ENCODE results near the gene DLGAP5. TPM values are rescaled to one million over a fixed set of nuclear protein-coding genes. Genes with fewer than 3 reads are reported as not detected.
A peak's percentile ranks its signal among the peaks of the same experiment; 100 is the strongest.

Gene DLGAP5
- total RNA-seq, 3 donors from 2014 or later: under 0.01 to 1.8 (median 0.15) TPM

DNA sequence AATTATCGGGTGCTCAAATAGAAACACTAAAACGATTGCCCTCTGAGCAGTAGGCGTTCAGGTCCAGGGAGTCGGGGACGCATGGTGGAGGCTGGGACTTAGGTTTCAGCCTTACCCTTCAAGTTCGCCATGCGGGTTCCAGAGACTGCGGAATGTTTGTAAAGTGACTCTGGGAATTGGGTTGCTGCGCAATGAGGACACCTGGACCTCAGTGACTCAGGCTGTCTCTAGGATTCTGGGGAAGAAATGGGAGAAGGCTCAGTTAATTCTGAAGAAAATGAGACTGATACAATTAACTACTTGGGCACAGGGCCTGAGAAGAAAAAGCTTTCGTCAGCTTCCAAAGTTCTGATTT lies 61.2 kb downstream of the DLGAP5 start:
- peaks cover 0 to 16% of the 10 kb centered on the region in 2 donors for H3K4me1 ChIP-seq
- H3K36me3 ChIP-seq: no peaks in the 10 kb centered on the region
- H3K9me3 ChIP-seq: no peaks in the 10 kb centered on the region
- no peaks in the 10 kb centered on the region for H3K27me3 ChIP-seq
- no peak for DNase-seq (ENCODE audit: low spot score in 2 of 2)
- peak overlapping the region; percentile 81 to 93 (median 93) for H3K4me3 ChIP-seq
- intact Hi-C loops (cut with DNase I; ENCODE audit: low total_unique reads): loop anchor here (5.0 kb wide), 1 partner anchor 38 kb away; no protein-coding TSS in a partner anchor
- H3K27ac ChIP-seq: peak overlapping the region; percentile 99
- TF ChIP-seq POLR2AphosphoS5 (IDR thresholded peaks at IDR 0.05): no peak
- TF ChIP-seq, protein P1, sequence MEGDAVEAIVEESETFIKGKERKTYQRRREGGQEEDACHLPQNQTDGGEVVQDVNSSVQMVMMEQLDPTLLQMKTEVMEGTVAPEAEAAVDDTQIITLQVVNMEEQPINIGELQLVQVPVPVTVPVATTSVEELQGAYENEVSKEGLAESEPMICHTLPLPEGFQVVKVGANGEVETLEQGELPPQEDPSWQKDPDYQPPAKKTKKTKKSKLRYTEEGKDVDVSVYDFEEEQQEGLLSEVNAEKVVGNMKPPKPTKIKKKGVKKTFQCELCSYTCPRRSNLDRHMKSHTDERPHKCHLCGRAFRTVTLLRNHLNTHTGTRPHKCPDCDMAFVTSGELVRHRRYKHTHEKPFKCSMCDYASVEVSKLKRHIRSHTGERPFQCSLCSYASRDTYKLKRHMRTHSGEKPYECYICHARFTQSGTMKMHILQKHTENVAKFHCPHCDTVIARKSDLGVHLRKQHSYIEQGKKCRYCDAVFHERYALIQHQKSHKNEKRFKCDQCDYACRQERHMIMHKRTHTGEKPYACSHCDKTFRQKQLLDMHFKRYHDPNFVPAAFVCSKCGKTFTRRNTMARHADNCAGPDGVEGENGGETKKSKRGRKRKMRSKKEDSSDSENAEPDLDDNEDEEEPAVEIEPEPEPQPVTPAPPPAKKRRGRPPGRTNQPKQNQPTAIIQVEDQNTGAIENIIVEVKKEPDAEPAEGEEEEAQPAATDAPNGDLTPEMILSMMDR (IDR thresholded peaks at IDR 0.05): no peak
- no peak for TF ChIP-seq POLR2A (IDR thresholded peaks at IDR 0.05)

DNA sequence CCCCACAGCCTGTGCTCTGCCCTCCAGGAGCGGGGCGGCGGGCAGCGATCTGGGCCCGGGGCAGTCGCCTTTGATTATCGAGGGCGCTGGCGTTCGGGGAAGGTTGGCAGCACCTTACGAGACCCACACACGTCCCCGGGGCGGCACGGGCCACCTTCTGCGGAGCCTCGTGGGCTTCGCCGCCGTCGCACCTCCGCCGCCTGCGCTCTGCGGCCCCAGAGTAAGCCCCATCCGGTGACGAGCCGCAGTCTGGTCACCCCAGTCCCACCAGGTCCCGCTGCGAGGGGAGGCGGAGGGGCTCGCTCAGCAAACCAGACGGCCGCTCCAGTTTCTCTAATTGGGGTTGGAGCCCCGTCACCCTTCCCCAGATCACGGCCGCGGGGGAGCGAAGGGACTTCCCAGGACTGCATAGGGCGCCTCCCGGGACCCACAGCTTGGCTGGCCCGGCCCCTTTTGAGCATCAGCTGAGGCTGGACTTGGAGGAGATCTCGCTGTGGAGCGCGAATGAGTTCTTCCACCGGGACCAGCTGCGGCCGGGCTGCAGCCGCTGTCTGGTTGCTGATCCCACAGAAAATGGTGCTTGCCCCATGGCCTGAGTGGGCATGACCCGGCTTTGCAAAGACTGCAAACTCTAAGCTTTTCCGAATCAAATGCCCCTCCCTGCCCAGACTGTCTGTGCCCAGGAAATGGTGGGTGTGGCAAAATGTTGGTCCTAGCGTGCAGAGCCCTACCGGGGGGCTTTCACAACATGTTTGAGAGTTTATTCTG lies 61.8 kb downstream of the DLGAP5 start:
- TF ChIP-seq, protein P1 (IDR thresholded peaks at IDR 0.05): no peak
- TF ChIP-seq POLR2AphosphoS5 (IDR thresholded peaks at IDR 0.05): peak; percentile 20 to 50 (median 35)
- Histone ChIP-seq H3K27ac (peak overlapping the region; percentile 99), H3K4me3 (peak overlapping the region; percentile 81 to 93 (median 93)), H3K4me1 (peaks cover 0 to 16% of the 10 kb centered on the region in 2 donors), H3K9me3 (no peaks in the 10 kb centered on the region), H3K27me3 (no peaks in the 10 kb centered on the region), H3K36me3 (no peaks in the 10 kb centered on the region)
- intact Hi-C loops (cut with DNase I; ENCODE audit: low total_unique reads): loop anchor here (5.0 kb wide), 1 partner anchor 37 kb away; no protein-coding TSS in a partner anchor
- DNase-seq (ENCODE audit: low spot score in 2 of 2): peak; percentile 62 to 79

DNA sequence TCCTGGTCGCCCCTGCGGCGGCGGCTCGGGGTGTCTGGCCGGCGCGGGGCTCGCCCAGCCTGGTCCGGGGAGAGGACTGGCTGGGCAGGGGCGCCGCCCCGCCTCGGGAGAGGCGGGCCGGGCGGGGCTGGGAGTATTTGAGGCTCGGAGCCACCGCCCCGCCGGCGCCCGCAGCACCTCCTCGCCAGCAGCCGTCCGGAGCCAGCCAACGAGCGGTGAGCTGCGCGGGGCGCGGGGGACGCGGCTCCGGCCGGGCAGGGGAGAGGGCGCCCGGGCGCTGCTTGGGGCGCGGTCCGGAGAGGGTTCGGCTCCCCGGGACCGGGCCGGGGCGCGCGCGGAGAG lies 62.3 kb downstream of the DLGAP5 start, which contains the start of gene LGALS3:
TSS of gene LGALS3 (plus strand) at position 167 of the 342 bp plus-strand sequence. CDS start 8,122 bp downstream, outside the sequence.
- Histone ChIP-seq H3K27me3 (no peaks in the 10 kb centered on the region), H3K4me1 (peaks cover 0 to 16% of the 10 kb centered on the region in 2 donors), H3K4me3 (peak within 1 kb of the TSS; percentile 81 to 93 (median 93)), H3K27ac (peak within 1 kb of the TSS; percentile 99), H3K36me3 (no peaks in the 10 kb centered on the region), H3K9me3 (no peaks in the 10 kb centered on the region)
- intact Hi-C loops (cut with DNase I; ENCODE audit: low total_unique reads): no loop called here
- peak; percentile 73 to 75 for DNase-seq (ENCODE audit: low spot score in 2 of 2)
- TF ChIP-seq, protein P1 (IDR thresholded peaks at IDR 0.05): no peak
- TF ChIP-seq POLR2AphosphoS5 (IDR thresholded peaks at IDR 0.05) (peak in 1 of 3 donors; percentile 85), POLR2A (IDR thresholded peaks at IDR 0.05) (no peak)

DNA sequence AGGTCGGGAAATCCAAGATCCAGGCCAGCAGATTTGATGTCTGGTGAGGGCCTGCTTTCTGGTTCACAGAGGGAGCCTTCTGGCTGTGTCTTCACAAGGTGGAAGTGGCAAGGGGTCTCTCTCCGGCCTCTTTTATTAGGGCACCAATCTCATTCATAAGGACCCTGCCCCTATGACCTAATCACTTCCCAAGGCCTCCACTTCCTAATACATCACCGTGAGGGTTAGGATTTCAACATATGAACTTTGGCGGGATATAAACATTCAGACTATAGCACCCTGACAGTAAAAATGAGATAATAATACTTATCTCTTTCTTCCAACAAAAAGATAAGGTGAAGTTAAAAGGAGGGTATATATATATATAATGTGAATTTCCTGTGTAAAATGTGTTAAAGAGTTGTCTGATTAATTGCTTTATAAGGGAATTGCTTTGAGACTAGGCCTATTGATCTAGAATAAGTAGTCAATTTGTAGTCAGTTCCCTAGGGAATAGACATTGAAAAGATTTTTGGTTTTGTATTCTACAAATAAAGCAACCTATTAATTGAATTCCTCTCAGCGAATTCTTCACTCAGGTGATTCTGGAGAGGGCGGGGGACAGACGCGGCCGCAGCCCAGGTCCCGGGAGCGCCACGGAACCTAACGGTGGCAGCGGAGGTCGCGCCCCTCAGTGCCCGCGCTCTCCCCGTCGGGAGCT lies 62.8 kb downstream of the DLGAP5 start:
- H3K4me3 ChIP-seq: peak overlapping the region; percentile 81 to 93 (median 93)
- H3K27me3 ChIP-seq: no peaks in the 10 kb centered on the region
- TF ChIP-seq, protein P1 (IDR thresholded peaks at IDR 0.05): no peak
- peak; percentile 64 for TF ChIP-seq POLR2A (IDR thresholded peaks at IDR 0.05)
- peak in 2 of 3 donors; percentile 43 to 67 for TF ChIP-seq POLR2AphosphoS5 (IDR thresholded peaks at IDR 0.05)
- peak overlapping the region; percentile 99 for H3K27ac ChIP-seq
- no peaks in the 10 kb centered on the region for H3K36me3 ChIP-seq
- intact Hi-C loops (cut with DNase I; ENCODE audit: low total_unique reads): no loop called here
- H3K4me1 ChIP-seq: peaks cover 0 to 14% of the 10 kb centered on the region in 2 donors
- H3K9me3 ChIP-seq: no peaks in the 10 kb centered on the region
- DNase-seq (ENCODE audit: low spot score in 2 of 2): no peak
